NK-92 (cell line): ENCODE results near the gene SPINK2.

Source experiments
- DNase-seq: peaks from one replicate; lab custom pipeline; 2025; ENCODE audit not compliant: unreplicated experiment; lab: John Stamatoyannopoulos, UW

Gene SPINK2

DNA sequence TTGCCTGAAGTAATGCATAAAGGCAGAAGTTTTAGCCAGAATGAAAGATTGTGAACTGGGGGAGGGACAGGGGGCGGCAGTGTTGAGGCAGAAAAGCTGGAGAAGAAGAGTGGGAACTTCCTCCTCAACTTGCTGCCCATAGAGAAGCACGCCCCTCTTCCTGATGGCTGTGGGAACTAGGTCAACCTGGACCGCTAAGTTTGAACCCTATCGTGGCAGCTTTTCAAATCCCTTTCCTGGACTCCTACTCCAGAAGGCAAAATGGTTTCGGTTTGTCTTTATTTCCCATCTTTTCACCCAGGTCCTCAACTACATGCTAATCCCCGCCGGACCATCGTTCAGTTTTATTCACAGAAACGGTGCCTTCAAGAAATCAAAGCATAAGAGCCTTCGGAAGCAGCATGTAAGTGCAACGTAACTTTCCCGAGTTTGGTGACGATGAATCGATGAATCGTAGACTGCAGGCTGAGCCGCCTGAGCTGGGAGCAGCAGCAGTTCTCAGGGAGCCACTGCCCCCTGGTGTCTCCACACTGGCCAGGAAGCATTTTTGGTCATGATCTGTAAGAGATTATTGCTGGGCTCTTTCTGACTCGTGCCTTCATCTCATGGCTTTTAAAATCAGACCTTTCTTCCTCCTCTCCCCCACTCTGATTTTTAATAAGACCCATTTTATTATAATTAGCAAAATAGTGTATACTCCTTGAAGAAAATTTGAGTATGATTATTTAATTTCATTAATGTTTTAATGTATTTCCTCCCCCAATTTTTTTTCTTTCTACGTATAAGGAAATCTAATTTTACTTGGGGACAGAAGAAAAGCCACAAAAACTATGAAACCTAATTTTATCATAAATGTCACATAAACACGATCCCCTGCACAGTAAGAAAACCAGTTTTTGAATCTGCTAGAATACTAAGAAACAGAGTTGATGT lies 21.4 kb downstream of the SPINK2 start:
- DNase-seq, result peak; percentile 3

DNA sequence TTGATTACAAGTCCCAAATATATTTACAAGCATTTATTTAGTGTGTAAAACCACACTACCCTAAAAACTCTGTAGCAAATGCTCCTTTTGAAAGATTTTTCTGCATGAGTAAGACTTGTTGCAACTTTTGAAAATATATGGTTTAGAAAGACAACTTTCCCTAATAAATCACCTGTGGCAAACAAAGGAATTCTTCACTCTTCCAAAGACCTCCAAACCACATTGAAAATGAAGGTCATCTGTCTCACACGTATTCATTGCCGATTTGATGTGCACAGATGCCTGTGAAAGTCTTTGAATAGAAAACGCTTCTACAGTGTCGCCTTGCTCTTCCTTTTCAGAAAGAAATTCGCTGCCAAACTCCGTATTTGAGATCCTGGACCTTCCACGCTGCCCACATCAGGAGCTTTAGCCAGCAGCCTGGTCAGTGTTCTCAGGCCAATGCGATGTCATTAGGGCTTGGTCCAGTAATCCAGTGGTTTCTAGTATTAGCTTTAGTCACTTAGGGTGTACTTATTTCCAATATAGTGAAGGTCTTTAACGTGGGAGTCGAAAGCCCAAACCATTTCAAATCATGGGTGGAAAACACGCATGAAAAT lies 22.2 kb downstream of the SPINK2 start:
- DNase-seq, result no peak

GRCh38 chr4:56796211-56796610 lies 25.3 kb downstream of the SPINK2 start:
- DNase-seq, result no peak

DNA sequence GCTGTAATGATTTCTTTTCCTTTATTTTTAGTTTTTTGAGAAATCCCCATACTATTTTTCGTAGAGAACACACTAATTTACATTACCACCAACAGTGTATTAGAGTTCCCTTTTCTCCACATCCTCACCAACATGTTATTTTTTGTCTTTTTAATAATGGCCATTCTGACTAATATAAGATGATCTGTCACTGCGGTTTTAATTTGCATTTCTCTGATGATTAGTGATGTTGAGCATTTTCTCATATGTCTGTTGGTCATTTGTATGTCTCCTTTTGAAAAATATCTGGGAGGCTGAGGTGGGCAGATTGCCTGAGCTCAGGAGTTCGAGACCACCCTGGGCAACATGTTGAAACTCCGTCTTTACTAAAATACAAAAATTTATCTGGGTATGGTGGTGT lies 30.2 kb downstream of the SPINK2 start:
- DNase-seq, result no peak

DNA sequence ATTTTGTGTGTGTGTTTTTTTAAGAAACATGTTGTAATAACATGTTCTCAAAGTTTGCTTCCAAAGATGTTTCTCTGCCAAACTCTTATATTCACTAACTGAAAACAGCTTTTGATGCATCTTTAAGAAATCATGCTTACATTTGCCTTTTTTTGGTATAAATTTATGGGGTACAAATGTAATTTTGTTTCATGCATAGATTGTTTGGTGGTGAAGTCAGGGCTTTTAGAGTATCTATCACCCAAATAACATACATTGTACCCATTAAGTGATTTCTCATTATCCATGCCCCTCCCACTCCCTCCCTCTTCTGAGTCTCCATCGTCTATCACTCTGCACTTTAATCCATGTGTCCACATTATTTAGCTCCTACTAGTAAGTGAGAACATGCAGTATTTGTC lies 30.8 kb downstream of the SPINK2 start:
- no peak for DNase-seq

- no peak for DNase-seq
Measured at GRCh38 chr4:56788081-56788480, 33.4 kb downstream of the SPINK2 start.

DNA sequence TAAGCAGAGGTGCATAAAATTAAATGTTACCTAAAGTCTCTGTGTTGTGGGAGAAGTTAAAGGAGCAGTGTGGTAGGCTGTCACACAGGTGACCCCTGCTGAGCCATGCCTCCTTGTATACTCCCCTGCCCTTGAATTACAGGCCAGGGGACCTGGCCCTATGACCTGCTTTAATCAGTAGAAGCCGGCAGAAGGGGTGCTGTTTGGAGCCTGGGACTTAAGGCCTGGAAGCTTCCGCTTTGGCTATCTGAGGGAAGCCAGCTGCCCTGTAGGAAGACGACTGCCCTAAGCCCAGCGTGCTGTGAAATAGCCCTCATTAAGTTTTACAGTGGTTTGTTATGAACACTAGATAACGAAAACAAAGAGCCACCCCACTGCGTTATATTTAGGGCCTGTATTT lies 34.1 kb downstream of the SPINK2 start:
- no peak for DNase-seq

GRCh38 chr4:56786955-56787354 lies 34.5 kb downstream of the SPINK2 start:
- no peak for DNase-seq

DNA sequence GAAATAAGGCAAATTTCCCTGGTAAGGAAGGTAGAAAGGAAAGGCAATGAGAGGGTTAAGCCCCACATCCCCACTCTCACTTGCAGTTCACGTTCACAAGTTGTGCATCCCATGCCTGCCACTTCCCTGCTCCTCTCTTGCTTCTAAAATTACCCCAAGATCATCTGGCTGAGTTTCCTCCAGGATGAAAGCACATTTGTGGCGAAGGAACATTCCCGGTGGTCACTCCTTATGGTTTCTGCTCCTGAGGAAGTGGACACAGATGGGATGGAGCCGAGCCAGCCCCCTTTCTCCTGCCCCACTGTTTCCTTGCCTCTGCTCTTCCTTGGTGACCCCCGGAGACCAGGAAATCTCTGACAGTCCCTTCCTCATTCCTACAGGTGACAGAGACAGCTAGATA lies 37.5 kb downstream of the SPINK2 start:
- DNase-seq, result no peak

GRCh38 chr4:56782019-56782418 lies 39.5 kb downstream of the SPINK2 start:
- DNase-seq, result no peak

GRCh38 chr4:56773346-56773745 lies 48.2 kb downstream of the SPINK2 start:
- no peak for DNase-seq

- DNase-seq, result no peak
Measured at GRCh38 chr4:56772134-56772533, 49.4 kb downstream of the SPINK2 start.

- DNase-seq, result no peak
Measured at GRCh38 chr4:56768763-56769162, 52.7 kb downstream of the SPINK2 start.

DNA sequence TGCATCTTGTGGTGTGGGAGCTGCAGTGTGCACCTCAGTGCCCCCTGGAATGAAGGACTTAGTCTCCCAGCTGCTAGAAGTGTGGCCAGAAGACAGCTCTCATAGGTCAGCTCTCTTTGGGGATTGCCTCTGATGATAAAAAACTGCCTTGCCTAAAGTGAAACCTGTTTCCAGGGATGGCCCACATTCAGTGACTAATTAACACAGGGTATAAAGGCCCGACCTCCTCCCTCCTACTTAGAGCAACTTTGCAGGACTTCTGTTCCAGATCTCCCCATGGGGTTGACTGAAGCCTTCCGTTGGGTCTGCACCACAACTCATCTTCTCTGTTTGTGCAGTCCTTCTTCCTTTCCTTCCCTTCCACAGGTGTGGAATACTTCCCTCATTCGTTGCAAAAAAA lies 53.2 kb downstream of the SPINK2 start:
- DNase-seq, result no peak

DNA sequence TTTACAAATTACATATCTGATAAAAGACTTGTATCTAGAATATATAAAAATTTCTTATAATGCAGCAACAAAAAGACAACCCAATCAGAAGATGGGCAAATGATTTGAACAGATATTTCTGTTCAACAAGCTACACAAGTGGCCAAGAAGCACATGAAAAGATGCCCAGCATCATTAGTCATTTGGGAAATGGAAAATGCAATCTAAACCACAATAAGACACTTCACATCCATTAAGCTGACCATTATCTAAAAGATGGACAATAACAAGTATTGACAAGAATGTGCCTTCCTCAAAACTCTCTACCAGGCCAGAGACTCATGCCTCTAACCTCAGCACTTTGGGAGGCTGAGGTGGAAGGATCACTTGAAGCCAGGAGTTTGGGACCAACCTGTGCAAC lies 53.9 kb downstream of the SPINK2 start:
- DNase-seq, result no peak

- DNase-seq, result no peak
Measured at GRCh38 chr4:56764775-56765174, 56.7 kb downstream of the SPINK2 start.

GRCh38 chr4:56764223-56764622 lies 57.3 kb downstream of the SPINK2 start:
- no peak for DNase-seq

- no peak for DNase-seq
Measured at GRCh38 chr4:56762484-56763250, 58.8 kb downstream of the SPINK2 start.

- DNase-seq, result no peak
Measured at GRCh38 chr4:56760183-56760582, 61.3 kb downstream of the SPINK2 start.
